ENCODE data around the gene BICDL1.

The BICDL1 gene

DNA sequence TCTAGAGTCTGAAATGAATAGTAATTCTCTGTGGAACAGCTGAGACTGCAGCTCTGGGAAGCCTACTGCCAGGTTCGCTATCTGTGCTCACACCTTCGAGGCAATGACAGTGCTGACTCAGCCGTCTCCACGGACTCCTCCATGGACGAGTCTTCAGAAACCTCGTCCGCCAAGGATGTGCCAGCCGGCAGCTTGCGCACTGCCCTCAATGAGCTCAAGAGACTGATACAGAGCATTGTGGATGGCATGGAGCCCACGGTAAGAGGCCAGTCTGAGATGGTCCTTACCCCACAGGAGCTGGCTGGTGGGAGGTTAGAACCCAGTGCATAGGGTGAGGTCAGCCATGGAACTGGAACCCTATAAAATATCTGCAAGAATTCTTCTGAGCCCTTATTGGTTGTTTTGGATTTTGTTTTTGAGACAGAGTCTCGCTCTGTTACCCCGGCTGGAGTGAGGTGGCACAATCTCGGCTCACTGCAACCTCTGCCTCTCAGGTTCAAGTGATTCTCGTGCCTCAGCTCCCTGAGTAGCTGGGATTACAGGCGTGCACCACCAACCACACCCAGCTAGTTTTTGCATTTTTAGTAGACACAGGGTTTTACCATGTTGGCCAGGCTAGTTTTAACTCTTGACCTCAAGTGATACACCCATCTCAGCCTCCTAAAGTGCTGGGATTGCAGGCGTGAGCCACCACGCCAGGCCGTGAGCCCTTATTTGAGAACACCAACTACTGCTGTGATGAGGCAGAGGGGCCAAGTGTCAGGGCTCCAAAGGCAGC is 83.6 kb downstream of the BICDL1 start:
- no peak overlapping the region for H3K27ac ChIP-seq (ENCODE audit: low read depth, low read length)
- no peaks in the 10 kb centered on the region for H3K4me1 ChIP-seq (ENCODE audit: insufficient read depth, low read length)
- no peaks in the 10 kb centered on the region for H3K27me3 ChIP-seq (ENCODE audit: control insufficient read depth in 1 of 2, insufficient read depth in 2 of 2, low read length in 2 of 2)

GRCh38 chr12:120075034-120075616 is 86.1 kb downstream of the BICDL1 start:
- no peaks in the 10 kb centered on the region for H3K9me3 ChIP-seq (ENCODE audit: low read length)
- H3K4me1 ChIP-seq (ENCODE audit: insufficient read depth, low read length), result no peaks in the 10 kb centered on the region
- H3K36me3 ChIP-seq (ENCODE audit: insufficient read depth, low read length), result no peaks in the 10 kb centered on the region
- H3K9ac ChIP-seq (ENCODE audit: low read length), result no peak overlapping the region
- no peak overlapping the region for H3K4me3 ChIP-seq (ENCODE audit: low read depth in 1 of 2, low read length in 2 of 2)
- no peak overlapping the region for H3K27ac ChIP-seq (ENCODE audit: low read depth, low read length)
- H3K27me3 ChIP-seq (ENCODE audit: control insufficient read depth in 1 of 2, insufficient read depth in 2 of 2, low read length in 2 of 2), result no peaks in the 10 kb centered on the region

More for the DNA sequence above, 83.6 kb downstream of the BICDL1 start:
- Histone ChIP-seq H3K4me3 (ENCODE audit: low read depth in 1 of 2, low read length in 2 of 2) (no peak overlapping the region), H3K36me3 (ENCODE audit: insufficient read depth, low read length) (no peaks in the 10 kb centered on the region), H3K9ac (ENCODE audit: low read length) (no peak overlapping the region), H3K9me3 (ENCODE audit: low read length) (no peaks in the 10 kb centered on the region)

DNA sequence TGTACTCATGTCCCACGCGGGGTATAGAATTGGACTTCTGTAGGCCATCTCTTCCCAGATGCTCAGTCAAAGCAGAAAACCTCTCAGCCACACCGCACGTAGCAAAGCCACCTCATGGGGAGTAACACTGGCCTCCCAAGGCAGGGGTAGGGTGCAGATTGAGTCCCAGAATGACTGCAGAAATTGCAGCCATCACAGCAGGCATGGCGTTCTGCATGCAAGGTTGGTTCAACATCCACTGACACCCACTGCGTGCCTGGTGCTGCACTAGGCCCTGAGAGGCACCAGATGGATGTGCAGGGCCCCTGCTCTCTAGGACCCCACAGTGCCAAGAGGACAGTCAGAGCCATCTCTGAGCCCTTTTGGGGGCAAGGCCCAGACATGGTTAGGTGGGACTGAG is 87.6 kb downstream of the BICDL1 start:
- Histone ChIP-seq H3K9me3 (ENCODE audit: low read length) (no peaks in the 10 kb centered on the region), H3K27ac (ENCODE audit: low read depth, low read length) (no peak overlapping the region), H3K4me3 (ENCODE audit: low read depth in 1 of 2, low read length in 2 of 2) (no peak overlapping the region), H3K36me3 (ENCODE audit: insufficient read depth, low read length) (no peaks in the 10 kb centered on the region), H3K9ac (ENCODE audit: low read length) (no peak overlapping the region), H3K4me1 (ENCODE audit: insufficient read depth, low read length) (no peaks in the 10 kb centered on the region), H3K27me3 (ENCODE audit: control insufficient read depth in 1 of 2, insufficient read depth in 2 of 2, low read length in 2 of 2) (no peaks in the 10 kb centered on the region)

GRCh38 chr12:120077260-120077659 is 88.2 kb downstream of the BICDL1 start:
- no peaks in the 10 kb centered on the region for H3K4me1 ChIP-seq (ENCODE audit: insufficient read depth, low read length)
- no peaks in the 10 kb centered on the region for H3K36me3 ChIP-seq (ENCODE audit: insufficient read depth, low read length)
- no peak overlapping the region for H3K4me3 ChIP-seq (ENCODE audit: low read depth in 1 of 2, low read length in 2 of 2)
- no peak overlapping the region for H3K27ac ChIP-seq (ENCODE audit: low read depth, low read length)
- H3K27me3 ChIP-seq (ENCODE audit: control insufficient read depth in 1 of 2, insufficient read depth in 2 of 2, low read length in 2 of 2), result no peaks in the 10 kb centered on the region
- H3K9ac ChIP-seq (ENCODE audit: low read length), result no peak overlapping the region
- no peaks in the 10 kb centered on the region for H3K9me3 ChIP-seq (ENCODE audit: low read length)

DNA sequence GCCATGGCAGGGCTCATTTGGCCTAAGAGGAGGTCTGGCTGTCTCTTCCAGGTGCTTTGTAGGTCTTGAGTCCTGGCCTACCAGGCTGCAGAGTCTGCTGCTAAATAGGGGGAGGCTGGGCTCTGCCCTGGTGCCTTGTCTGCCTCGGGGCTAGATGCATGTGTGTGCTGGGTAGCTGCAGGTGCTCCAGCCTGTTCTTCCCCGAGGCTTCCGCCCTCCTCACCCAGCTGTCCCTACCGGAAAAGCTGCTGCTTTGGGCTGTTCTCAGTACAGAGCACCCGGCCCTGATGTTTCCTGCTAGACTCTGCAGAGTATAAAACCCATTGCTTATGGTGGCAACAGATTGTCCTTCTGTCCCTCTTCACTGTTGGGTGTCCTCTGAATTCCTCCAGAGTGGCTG is 89.8 kb downstream of the BICDL1 start:
- no peaks in the 10 kb centered on the region for H3K36me3 ChIP-seq (ENCODE audit: insufficient read depth, low read length)
- no peaks in the 10 kb centered on the region for H3K27me3 ChIP-seq (ENCODE audit: control insufficient read depth in 1 of 2, insufficient read depth in 2 of 2, low read length in 2 of 2)
- H3K27ac ChIP-seq (ENCODE audit: low read depth, low read length), result no peak overlapping the region
- no peaks in the 10 kb centered on the region for H3K9me3 ChIP-seq (ENCODE audit: low read length)
- no peak overlapping the region for H3K4me3 ChIP-seq (ENCODE audit: low read depth in 1 of 2, low read length in 2 of 2)
- H3K9ac ChIP-seq (ENCODE audit: low read length), result no peak overlapping the region
- no peaks in the 10 kb centered on the region for H3K4me1 ChIP-seq (ENCODE audit: insufficient read depth, low read length)

- no peak overlapping the region for H3K4me3 ChIP-seq (ENCODE audit: low read depth in 1 of 2, low read length in 2 of 2)
- no peaks in the 10 kb centered on the region for H3K9me3 ChIP-seq (ENCODE audit: low read length)
- no peak overlapping the region for H3K27ac ChIP-seq (ENCODE audit: low read depth, low read length)
- H3K9ac ChIP-seq (ENCODE audit: low read length), result no peak overlapping the region
- H3K36me3 ChIP-seq (ENCODE audit: insufficient read depth, low read length), result no peaks in the 10 kb centered on the region
- no peaks in the 10 kb centered on the region for H3K4me1 ChIP-seq (ENCODE audit: insufficient read depth, low read length)
- H3K27me3 ChIP-seq (ENCODE audit: control insufficient read depth in 1 of 2, insufficient read depth in 2 of 2, low read length in 2 of 2), result no peaks in the 10 kb centered on the region
These were observed 90.7 kb downstream of the BICDL1 start for GRCh38 chr12:120079411-120080400.

DNA sequence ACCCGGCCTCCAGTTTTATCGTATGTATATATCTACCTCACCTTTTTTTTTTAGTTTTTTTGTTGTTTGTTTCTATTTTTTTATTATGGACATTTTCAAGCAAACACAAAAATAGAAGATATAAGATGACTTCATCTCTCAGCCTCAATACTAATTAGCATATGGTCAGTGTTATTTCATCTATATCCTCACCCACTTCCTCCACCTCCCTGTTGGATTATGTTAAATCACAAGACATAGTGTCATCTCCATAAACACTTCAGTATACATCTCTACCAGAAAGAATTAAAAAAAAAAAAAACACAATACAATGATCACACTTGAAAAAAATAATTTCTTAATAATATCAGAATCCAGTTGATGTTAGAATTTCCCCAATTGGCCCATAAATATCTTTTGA is 92.6 kb downstream of the BICDL1 start:
- Histone ChIP-seq H3K36me3 (ENCODE audit: insufficient read depth, low read length) (no peaks in the 10 kb centered on the region), H3K4me3 (ENCODE audit: low read depth in 1 of 2, low read length in 2 of 2) (no peak overlapping the region), H3K27me3 (ENCODE audit: control insufficient read depth in 1 of 2, insufficient read depth in 2 of 2, low read length in 2 of 2) (no peaks in the 10 kb centered on the region), H3K4me1 (ENCODE audit: insufficient read depth, low read length) (peaks cover 6% of the 10 kb centered on the region), H3K9me3 (ENCODE audit: low read length) (no peaks in the 10 kb centered on the region), H3K9ac (ENCODE audit: low read length) (no peak overlapping the region), H3K27ac (ENCODE audit: low read depth, low read length) (no peak overlapping the region)

DNA sequence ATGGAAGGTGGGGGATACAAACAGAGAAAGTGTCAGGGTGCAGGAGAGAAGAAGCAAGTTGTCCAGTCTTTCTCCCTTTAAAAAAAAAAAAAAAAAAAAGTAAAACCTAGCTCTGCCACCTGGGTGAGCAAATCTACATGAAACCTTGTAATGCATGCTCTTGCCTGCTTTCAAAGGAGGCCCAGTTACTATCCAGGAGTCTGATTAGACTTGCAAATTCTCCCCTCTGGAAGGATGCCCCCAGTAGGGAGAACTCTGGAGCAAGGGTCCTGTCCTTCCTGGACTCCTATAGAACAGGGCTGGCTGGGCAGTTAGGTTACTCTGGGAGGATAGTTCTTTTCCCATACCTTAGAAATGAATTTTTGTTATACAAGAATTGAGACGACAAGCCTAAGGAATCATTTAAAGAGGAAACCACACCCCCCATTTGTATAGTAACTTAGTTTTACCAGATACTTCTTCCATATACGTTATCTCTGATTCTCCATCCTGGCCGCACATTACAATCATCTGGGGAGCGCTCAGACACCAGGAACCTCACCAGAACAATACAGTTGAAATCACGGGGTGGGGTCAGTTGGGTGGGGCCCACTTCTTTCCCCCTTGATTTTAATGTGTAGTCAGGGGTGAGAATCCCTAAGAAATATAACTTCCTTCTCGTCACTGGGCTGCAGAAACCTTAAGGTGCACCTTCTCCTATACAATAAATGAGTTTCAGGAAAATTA is 97.0 kb downstream of the BICDL1 start:
- H3K36me3 ChIP-seq (ENCODE audit: insufficient read depth, low read length), result no peaks in the 10 kb centered on the region
- H3K4me1 ChIP-seq (ENCODE audit: insufficient read depth, low read length), result peaks cover 15% of the 10 kb centered on the region
- H3K27ac ChIP-seq (ENCODE audit: low read depth, low read length), result peak overlapping the region; percentile 7
- no peaks in the 10 kb centered on the region for H3K9me3 ChIP-seq (ENCODE audit: low read length)
- peak overlapping the region; percentile 57 for H3K9ac ChIP-seq (ENCODE audit: low read length)
- peak overlapping the region in 1 of 2 donors; percentile 67 for H3K4me3 ChIP-seq (ENCODE audit: low read depth in 1 of 2, low read length in 2 of 2)
- no peaks in the 10 kb centered on the region for H3K27me3 ChIP-seq (ENCODE audit: control insufficient read depth in 1 of 2, insufficient read depth in 2 of 2, low read length in 2 of 2)

GRCh38 chr12:120086801-120087621 is 98.0 kb downstream of the BICDL1 start:
- Histone ChIP-seq H3K9ac (ENCODE audit: low read length) (peak overlapping the region; percentile 57), H3K9me3 (ENCODE audit: low read length) (no peaks in the 10 kb centered on the region), H3K27ac (ENCODE audit: low read depth, low read length) (peak overlapping the region; percentile 7), H3K4me1 (ENCODE audit: insufficient read depth, low read length) (peaks cover 15% of the 10 kb centered on the region), H3K4me3 (ENCODE audit: low read depth in 1 of 2, low read length in 2 of 2) (peak overlapping the region in 1 of 2 donors; percentile 67), H3K27me3 (ENCODE audit: control insufficient read depth in 1 of 2, insufficient read depth in 2 of 2, low read length in 2 of 2) (no peaks in the 10 kb centered on the region), H3K36me3 (ENCODE audit: insufficient read depth, low read length) (no peaks in the 10 kb centered on the region)

GRCh38 chr12:120089105-120089504 is 100.1 kb downstream of the BICDL1 start:
- Histone ChIP-seq H3K9me3 (ENCODE audit: low read length) (no peaks in the 10 kb centered on the region), H3K9ac (ENCODE audit: low read length) (no peak overlapping the region), H3K36me3 (ENCODE audit: insufficient read depth, low read length) (no peaks in the 10 kb centered on the region), H3K4me1 (ENCODE audit: insufficient read depth, low read length) (peaks cover 15% of the 10 kb centered on the region), H3K27ac (ENCODE audit: low read depth, low read length) (no peak overlapping the region), H3K4me3 (ENCODE audit: low read depth in 1 of 2, low read length in 2 of 2) (no peak overlapping the region), H3K27me3 (ENCODE audit: control insufficient read depth in 1 of 2, insufficient read depth in 2 of 2, low read length in 2 of 2) (no peaks in the 10 kb centered on the region)
